HG03103 (cell line): ENCODE data around the gene ZKSCAN1.
"Not testable (repeated sequence)": the region's sequence is repeated elsewhere in the genome, so short reads cannot be mapped to it uniquely, and the experiment has no call there.

ENCODE experiments used
- ATAC-seq: cut with Tn5 transposase; IDR thresholded peaks from one replicate; pipeline ENCODE4 v1.9.1; 2021; ENCODE audit warnings: low read depth; ENCODE audit not compliant: unreplicated experiment

Gene ZKSCAN1

DNA sequence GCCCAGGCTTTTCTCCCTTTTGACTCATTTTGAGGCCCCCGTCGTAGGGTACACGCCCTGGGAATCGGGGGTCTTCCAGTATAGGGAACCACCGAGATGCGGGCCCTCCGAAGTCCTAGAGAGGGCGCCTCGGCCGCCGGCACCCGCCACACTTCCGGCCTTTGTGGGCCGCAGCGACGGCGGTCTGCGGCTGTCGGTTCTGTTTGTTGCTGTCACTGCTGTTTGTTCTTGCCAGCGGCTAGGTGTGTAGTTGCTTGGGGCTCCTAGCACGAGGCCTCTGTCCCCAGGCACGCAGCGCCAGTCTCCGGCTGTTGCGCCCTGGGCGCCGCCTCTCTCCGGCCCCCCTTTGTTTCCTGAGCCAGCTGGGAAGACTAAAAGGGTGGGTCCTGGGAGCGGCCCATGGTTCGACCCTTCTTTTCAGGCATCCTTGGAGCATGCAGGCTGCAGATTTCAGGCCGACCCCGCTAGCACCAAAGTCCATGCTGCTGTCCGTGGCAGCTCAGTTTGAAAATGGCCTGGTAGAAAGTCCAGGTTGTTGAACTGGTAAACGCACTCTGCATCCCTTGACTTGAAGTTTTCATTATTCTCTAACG is 17.8 kb upstream of the ZKSCAN1 start:
- ATAC-seq = no peak

- no peak for ATAC-seq
These were observed 15.2 kb upstream of the ZKSCAN1 start for GRCh38 chr7:100000239-100000638.

DNA sequence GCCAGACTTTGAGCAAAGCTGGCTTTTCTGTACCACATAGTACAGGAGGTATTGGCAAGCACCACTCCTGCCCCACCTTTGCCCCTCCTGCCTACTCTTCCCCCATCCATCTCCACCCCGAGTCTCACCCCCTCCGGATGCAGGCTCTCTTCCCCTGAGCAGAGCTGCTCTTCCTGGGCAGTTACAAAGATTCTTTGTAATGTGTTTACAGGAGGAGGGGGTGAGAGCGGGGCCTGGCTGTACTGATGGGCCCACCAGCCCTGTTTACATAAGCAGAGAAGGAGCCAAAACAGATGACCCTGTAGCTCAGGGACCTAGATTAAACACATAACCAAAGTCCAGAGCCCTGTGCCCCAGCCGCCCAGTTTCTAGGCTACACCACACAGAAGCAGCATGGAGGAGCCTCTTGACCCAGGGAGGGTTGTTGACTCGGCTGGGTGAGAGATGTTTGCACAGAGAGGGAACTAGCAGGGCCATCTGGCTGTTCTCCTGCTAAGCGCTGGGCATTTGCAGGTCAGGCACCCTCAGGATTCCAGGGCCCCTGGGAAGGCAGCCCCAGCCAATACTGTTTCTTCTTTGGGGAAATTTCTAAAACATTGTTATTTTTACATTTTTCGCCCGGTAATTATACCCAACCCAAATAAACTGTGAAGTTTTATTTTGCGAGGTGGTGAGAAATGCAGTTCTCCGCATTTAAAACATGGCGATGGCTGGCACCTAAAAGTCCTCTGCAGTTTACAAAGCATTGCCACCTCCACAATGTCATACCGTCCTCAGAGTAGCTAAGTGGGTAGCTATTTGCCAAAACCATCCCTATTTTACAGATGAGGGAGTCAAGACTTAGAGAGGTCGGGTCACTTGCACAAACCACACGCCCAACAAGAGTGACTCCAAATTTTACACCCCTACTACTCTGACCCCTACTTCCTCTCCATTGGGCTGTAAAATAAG is 11.4 kb upstream of the ZKSCAN1 start:
- no peak for ATAC-seq

DNA sequence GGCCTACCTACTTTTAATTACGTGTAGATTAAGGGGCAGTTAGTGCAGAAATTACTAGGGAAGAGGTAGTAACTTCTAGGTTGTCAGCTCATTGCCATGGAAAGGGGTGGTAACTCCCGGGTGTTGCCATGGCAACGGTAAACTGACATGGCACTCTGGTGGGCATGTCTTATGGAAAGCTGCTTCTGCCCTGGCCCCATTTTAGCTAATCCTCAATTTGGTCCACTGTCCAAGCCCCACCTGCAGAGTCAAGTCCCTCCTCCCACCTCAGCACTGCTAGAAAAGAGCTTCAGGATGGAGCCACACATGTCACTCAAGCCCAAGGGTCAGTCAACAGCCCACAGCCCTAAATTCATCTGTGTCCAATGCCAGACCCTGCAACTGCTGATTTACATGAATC is 7.5 kb upstream of the ZKSCAN1 start:
- no peak for ATAC-seq

GRCh38 chr7:100008525-100008924 is 6.9 kb upstream of the ZKSCAN1 start:
- ATAC-seq = no peak

DNA sequence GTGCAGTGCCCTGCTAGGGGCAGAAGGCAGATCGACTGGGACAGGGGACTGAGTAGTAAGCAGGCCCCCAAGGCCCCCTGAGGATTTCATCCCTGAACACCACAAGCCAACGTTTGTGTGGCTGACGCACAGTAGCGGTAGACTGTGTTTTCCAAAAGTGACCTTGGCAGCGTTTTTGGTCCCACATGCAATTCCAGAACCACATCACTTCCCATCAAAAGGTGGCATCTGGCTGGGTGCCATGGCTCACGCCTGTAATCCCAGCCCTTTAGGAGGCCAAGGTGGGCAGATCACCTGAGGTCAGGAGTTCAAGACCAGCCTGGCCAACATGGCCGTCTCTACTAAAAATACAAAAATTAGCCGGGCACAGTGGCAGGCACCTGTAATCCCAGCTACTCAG is 5.4 kb upstream of the ZKSCAN1 start:
- ATAC-seq = not testable (repeated sequence)

DNA sequence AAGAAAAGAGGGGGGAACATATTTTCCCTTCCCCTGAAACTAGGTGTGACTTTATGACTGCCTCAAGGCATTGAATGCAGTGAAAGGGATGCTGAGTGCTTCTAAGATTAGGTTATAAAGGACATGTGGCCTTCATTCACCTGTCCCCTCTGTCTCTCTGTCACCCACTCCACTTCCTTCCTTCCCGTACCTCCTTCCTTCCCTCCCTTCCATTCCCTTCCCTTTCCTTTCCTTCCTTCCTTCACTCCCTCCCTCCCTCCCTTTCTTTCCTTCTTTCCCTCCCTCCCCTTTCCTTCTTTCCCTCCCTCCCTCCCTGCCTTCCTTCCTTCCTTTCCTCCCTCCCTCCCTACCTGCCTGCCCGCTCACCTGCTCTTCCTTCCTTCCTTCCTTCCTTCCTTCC is 4.5 kb upstream of the ZKSCAN1 start:
- ATAC-seq = no peak

DNA sequence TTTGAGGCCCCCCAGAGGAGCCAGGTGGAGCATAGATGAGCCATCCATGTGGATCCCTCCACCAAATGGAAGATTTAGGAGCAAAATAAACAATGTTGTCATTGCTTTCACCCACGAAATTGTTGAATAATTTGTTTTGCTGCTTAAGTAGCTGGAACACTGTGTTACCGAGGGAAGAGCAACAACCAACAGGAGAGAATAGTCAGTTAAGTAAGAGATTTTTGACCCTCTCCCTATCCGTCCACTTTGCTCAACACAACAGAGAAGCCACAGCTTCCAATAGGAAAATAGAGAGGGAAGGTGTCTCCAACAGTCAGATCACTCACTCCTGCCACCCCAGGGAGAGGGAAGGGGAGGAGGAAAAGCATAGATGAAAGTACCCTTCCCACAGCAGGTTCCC is 3.9 kb upstream of the ZKSCAN1 start:
- ATAC-seq = no peak

DNA sequence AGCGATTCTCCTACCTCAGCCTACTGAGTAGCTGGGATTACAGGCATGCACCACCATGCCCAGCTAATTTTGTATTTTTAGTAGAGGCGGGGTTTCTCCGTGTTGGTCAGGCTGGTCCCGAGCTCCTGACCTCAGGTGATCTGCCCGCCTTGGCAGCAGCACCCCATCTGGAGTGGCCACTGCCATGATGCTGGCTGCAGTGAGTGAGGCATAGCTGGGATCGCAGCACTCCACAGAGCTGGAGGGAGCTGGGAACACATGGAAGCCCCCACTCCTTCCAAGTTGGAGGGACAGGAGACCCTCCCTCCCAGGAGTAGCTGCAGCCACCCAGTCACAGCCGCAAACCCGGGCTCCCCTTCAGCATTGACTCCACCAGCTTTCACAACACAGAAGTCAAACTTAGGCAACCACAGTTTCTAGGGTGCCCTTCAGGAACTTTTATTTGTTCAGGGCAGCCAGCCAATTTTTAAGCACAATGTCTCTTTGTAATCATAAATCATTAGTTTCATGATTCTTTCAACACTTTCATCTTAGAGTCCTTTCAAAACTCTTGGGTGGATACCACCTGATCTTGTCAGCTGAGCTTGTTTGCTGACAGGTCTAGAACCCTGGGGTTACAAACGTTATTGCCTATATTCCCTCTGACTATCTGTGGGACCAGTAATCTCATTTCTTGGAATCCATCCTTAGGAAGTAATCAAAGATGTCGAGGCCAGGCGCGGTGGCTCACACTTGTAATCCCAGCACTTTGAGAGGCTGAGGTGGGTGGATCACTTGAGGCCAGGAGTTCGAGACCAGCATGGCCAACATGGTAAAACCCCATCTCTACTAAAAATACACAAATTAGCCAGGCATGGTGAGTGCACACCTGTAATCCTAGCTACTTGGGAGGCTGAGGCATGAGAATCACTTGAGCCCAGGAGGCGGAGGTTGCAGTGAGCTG is 2.7 kb upstream of the ZKSCAN1 start:
- ATAC-seq = not testable (repeated sequence)

GRCh38 chr7:100013328-100013676 is 2.1 kb upstream of the ZKSCAN1 start:
- ATAC-seq = no peak

- ATAC-seq = no peak
These were observed 962 bp downstream of the ZKSCAN1 start for GRCh38 chr7:100016215-100016901.

DNA sequence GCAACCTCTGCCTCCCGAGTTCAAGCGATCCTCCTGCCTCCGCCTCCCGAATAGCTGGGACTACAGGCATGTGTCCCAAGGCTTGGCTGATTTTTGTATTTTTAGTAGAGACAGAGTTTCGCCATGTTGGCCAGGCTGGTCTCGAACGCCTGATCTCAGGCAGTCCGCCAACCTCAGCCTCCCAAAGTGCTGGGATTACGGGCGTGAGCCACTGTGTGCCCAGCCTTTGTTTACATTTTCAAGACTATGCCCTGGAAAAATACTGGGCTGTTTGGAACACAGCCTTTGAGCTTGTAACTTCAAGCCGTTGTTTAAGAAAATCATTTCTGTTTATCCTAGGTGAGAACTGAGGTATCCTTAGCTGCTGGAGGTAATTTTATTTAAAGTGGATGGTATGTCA is 1.9 kb downstream of the ZKSCAN1 start:
- no peak for ATAC-seq

DNA sequence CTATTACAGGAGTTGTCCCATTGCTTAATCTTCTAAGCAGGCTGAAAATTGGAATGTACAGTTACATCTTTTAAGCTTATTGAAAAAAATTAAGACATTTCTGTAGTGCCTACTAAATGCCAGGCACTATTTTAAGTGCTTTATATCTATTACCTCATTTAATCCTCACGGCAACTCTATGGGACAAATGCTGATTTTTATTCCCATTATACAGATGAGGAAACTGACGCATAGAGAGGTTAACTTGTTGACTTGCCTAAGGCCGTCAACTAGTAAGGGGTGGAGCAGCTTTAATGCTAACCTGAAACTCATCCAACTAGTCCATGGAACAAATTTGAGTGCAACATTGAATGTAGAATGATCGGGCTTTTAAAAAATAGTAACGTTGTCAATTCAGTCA is 2.5 kb downstream of the ZKSCAN1 start:
- ATAC-seq = no peak

DNA sequence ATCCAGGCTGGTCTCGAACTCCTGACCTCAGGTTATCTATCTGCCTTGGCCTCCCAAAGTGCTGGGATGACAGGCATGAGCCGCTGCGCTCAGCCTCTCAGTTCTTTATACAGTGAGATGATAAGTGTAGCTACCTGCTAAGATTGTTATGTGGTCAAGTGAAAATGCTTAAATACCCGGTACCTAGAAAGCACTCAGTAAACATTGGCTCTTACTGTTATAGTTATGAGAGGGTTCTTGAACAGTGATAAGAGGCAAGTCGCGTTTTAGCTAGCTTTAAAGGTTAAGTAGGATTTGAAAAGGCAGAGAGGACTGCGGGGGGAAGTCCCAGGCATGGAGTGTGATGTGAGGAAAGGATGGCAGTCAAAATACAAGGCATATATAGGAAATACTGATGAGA is 4.5 kb downstream of the ZKSCAN1 start:
- no peak for ATAC-seq

DNA sequence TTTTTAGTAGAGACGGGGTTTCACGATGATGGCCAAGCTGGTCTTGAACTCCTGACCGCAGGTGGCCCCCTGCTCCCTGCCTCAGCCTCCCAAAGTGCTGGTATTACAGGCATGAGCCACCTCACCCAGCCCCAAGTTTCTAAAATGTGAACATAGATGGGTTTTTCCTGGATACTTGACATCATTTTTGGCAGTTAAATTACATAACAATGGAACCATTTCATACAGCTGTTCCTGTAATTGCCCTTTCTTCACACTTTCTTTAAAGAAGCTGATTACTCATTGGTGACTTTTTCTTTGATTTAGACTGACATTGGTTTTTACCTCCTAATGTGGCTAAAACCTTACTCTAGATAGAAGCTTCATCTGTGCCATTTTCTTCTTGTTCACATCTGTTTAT is 5.9 kb downstream of the ZKSCAN1 start:
- ATAC-seq = no peak

- ATAC-seq = no peak
These were observed 7.2 kb downstream of the ZKSCAN1 start for GRCh38 chr7:100022621-100023020.

- ATAC-seq = no peak
These were observed 8.1 kb downstream of the ZKSCAN1 start for GRCh38 chr7:100023526-100023925.

DNA sequence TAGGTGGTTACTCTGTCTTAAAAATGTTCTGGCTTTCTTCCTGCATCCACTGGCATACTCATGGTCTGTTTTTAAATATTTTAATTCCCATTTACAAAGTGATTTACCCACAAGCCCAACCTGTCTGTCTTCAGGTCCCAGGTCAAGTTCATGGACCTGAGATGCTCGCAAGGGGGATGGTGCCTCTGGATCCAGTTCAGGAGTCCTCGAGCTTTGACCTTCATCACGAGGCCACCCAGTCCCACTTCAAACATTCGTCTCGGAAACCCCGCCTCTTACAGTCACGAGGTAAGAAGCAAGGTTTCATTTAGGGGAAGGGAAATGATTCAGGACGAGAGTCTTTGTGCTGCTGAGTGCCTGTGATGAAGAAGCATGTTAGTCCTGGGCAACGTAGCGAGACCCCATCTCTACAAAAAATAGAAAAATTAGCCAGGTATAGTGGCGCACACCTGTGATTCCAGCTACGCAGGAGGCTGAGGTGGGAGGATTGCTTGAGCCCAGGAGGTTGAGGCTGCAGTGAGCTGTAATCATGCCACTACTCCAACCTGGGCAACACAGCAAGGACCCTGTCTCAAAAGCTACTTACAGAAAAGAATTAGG is 8.7 kb downstream of the ZKSCAN1 start:
- ATAC-seq = no peak

DNA sequence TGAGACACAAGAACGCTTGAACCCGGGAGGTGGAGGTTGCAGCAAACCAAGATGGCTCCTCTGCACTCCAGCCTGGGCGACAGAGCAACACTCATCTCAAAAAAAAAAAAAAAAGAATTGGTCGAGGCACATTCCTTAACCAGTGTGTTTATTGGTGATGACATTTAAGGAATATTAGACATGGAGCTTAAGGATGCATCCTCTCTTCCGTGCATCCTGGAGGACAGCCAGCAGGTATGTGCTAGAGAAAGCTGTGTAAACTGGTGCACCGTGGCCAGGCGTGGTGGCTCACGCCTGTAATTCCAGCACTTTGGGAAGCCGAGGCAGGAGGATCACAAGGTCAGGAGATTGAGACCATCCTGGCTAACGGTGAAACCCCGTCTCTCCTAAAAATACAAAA is 11.8 kb downstream of the ZKSCAN1 start:
- ATAC-seq = no peak

DNA sequence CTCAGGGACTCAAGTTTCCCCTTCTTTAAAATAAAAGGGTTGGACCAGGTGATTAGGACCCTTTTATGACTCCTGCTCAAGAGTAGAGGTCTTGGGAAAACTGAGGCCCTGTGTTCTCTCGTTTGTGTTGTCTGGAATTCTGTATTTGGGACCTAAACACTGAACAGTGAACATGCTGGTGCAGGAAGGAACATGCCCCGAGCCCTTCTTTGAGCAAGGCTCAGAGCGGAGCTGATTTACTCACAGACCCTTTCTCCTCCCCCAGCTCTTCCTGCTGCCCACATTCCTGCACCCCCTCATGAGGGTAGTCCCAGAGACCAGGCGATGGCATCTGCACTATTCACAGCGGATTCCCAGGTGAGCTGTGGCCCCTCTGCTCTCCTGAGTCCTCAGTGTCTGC is 14.2 kb downstream of the ZKSCAN1 start:
- no peak for ATAC-seq
